Hepatocyte (in vitro differentiated cells): Measurements from ENCODE around the gene PRCC.

ENCODE experiments used
- CTCF ChIP-seq: fragments of 200-600 bp; sonication (generic); IDR thresholded peaks from 2 replicates; pipeline ENCODE4 v1.5.1; 2016; ENCODE audit warnings: antibody characterized with exemption, mild to moderate bottlenecking; ENCODE audit not compliant: poor library complexity
- EZH2 ChIP-seq: fragments of 200-600 bp; sonication (generic); IDR thresholded peaks from 2 replicates; pipeline ENCODE4 v1.6.1; 2016; ENCODE audit warnings: antibody characterized with exemption, mild to moderate bottlenecking, borderline replicate concordance
- EZH2phosphoT487 ChIP-seq: fragments of 200-600 bp; sonication (generic); IDR thresholded peaks from one replicate; pipeline ENCODE4 v1.6.1; 2018; ENCODE audit warnings: antibody characterized with exemption, mild to moderate bottlenecking, low read depth, moderate library complexity; ENCODE audit not compliant: unreplicated experiment, severe bottlenecking

- TF ChIP-seq CTCF: no peak
- no peak for TF ChIP-seq EZH2phosphoT487
- TF ChIP-seq EZH2: no peak
Observed at GRCh38 chr1:156833603-156834002, 66.3 kb downstream of the PRCC start.
